Activated CD8-positive, alpha-beta memory T cell treated with anti-CD3 and anti-CD28 coated beads for 1 hour (primary cell): ENCODE results near the gene ZBTB42.
"Not testable (repeated sequence)": the region's sequence is repeated elsewhere in the genome, so short reads cannot be mapped to it uniquely, and the experiment has no call there.

ENCODE experiments used
- DNase-seq, 2 donors: peaks; one replicate each; pipeline ENCODE4 v3.0.0-alpha.2; 2020; ENCODE audit warnings: low read depth in 1 of 2; ENCODE audit errors: extremely low read depth in 1 of 2

ZBTB42 gene

DNA sequence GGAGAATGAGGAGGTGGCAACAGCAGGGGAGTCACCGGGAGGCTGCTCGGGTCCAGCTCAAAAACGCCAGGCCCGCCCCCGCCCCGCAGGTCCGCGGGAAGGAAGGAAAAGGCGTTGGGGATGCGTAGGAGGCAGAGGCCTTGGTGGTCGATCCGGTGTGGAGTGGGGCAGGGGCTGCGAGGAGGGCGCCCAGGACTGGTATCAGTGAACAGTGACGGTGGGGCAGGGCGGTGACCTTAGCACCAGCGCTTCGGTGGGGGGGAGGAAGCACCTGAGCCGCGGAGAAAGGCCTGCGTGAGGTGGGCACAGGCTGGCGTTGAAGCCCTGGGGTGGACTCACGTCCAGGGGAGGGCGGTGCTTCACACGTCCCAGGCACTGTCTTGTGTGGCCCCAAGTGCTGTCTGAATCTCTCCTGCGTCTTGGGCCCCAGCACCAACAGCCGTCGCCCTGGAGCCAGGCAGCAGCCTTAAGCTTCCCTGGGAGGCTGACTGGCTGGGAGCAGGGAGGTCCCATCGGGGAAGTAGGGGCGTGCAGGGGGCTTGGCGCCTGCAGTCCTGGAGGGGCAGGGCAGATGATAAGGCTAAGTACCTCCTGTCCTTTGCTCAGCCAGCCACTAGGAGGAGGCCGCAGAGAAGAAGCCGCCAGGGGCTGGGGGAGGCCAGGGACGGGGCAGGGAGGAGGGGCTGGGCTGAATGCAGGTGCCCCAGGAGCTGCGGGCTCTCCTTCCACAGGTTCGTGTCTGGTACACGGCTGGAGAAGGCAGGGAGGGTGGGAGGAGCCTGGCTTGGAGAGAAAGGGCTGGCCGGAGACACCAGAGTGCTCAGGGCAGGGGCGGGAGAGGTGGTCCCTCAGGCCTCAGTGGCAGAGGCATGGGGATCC, 26.5 kb downstream of the ZBTB42 start:
- no peak for DNase-seq

GRCh38 chr14:104830781-104831180, 29.9 kb downstream of the ZBTB42 start:
- DNase-seq = no peak

DNA sequence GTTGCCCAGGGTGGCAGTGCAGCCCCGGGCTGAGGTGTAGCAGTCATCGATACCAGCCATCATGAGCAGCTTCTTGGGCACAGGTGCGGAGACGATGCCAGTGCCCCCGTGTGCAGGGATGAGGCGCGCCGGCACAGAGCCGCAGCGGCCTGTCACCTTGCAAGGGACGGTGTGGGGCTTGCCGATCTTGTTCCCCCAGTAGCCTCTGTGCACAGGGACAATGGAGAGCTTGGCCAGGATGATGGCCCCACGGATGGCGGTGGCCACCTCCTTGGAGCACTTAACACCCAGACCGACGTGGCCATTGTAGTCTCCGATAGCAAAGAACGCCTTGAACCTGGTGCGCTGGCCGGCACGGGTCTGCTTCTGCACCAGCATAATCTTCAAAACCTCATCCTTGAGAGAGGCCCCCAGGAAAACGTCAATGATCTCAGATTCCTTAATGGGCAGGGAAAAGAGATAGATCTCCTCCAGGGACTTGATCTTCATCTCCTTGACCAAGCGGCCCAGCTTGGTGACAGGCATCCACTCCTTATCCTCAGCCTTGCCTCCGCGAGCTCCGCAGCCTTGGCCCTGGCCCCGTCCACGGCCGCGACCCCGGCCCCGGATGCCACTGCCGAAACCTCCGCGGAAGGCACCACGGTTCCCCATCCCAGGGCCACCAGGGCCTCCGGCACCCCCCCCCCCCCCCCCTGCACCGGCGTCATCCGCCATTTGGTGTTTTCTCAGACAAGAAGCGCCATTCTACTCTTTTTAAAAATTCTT, 35.5 kb downstream of the ZBTB42 start:
- DNase-seq = not testable (repeated sequence)

DNA sequence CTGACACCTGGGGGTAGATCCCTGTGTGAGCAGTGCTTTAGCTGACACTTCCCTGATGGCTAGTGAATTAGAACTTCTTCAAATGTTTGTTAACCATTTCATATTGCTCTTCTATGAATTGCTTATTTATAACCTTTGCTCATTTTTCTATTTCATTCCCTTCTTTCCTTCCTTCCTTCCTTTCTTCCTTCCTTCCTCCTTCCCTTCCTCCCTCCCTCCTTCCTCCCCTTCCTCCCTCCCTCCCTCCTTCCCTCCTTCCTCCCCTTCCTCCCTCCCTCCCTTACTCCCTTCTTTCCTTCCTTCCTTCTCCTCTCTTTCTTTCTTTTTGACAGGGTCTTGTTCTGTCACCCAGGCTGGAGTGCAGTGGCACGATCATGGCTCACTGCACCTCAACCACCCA, 40.8 kb downstream of the ZBTB42 start:
- DNase-seq = no peak

DNA sequence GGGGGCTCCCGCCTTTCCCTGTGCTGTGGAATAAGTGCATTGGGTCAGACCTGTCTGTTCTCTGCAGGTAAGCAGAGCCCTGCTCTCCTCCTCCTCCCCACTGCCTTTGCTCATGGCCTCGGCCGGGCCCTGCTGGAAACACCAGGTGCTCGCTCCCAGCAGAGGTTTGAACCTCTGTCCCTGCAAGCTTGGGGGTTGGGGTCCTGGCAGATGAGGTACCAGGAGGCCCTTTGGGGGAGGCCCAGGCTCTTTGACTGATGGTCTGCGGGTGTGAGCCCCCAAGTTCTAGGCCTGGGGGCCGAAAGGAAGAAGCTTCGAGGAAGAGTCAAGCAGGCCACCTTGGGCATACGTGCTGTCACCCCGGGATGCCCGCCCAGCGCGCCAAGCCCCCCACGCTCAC, 42.1 kb downstream of the ZBTB42 start:
- DNase-seq = no peak

- no peak for DNase-seq
Measured at GRCh38 chr14:104843442-104844305, 42.8 kb downstream of the ZBTB42 start.

GRCh38 chr14:104844306-104845032, 43.6 kb downstream of the ZBTB42 start:
- no peak for DNase-seq

DNA sequence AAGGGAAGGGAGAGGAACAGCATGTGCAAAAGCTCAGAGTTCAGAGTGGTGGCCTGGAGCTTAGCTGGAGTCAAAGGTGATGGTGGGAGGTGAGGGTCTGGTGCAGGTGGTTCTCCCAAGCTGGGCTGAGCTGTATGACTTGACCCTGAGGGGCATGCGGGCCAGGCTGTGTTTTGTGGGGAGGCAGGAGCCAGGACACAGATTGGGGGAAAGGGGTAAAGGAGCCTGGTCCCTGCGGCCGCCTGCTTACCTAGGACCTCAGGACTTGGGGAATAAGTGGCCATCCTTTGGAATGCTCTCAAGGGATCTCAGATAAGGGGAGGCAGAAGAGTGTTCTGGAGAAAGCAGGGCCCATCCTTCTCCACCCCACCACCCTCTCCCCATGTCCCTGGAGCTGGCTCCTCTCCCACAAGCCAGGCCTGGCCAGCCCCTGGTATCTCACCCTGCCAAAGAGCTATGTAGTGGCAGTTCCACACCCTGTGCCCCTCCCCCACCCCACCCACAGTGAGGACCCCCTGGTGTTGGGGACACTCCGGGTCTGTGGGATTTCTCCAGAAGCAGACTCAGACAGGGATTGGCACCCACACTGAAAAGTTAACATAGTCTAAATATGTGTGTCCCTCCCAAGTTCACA, 44.2 kb downstream of the ZBTB42 start:
- DNase-seq = no peak

DNA sequence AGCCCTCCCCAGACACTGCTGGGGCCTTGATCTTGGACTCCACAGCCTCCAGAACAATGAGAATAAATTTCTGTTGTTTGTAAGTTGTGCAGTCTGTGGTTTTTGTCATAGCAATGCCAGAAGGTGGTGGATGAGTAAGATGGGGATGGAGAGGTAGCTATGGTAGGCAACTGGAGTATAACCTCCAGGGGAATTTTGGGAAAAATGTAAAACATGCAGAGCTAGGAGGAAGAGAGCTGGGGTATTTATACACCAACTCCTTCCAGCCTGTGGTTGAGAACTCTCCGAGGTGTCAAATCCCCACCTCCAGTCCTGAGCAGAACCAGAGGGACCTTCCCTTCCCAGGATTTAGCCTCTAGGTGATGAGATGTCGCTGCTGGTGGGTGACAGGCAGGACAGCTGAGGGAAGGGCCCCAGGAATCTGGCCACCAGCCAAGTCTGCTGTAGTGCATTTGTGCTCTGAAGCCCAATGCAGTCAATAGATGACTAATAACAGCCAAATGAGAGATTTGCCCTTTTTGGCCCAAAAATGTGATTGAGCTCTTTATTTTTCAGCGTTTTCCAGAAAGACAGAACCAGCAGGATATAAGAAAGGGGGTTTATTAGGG, 45.0 kb downstream of the ZBTB42 start:
- DNase-seq = no peak

DNA sequence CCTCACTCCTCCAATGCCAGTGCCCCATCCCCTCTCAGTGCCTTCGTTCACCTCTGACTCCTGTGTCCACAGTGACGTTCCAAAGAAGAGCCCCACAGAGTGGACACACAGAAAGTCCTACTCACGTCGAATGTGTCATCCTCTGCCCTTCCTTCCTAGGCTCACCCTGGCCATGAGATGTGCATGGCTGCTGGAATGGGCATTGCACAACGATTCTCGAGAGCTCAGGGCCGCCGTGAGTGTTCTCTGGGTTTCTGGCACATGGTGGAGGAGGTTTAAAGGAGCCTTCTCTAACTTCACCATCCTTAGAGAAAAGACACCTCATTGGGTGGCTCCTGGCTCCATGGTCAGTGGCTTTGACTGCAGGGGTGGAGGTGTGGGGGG, 51.4 kb downstream of the ZBTB42 start:
- DNase-seq = no peak
